IMR-90 (cell line): ENCODE measurements around the gene PIEZO2. TPM values are rescaled to one million over a fixed set of nuclear protein-coding genes. Genes with fewer than 3 reads are reported as not detected.

Source experiments
- ATAC-seq: fragments of 200-7000 bp; cut with Tn5 transposase; 2 replicates; pipeline ENCODE4 v1.9.1; 2020; ENCODE audit warnings: low read depth, mild to moderate bottlenecking, moderate library complexity
- BruUV-seq: library from RNA; stranded (reverse); fragments of 400-500 nt; replicated peaks from 2 replicates; lab custom pipeline; 2021; lab: Mats Ljungman, UMichigan
- CTCF ChIA-PET: fragments of 300-600 bp; formaldehyde crosslinking; extraction: SDS; loops from one replicate; lab custom pipeline; 2021; ENCODE audit warnings: antibody characterized with exemption; lab: Yijun Ruan, JAX
- POLR2A ChIA-PET: fragments of 300-600 bp; sonication (Branson Sonifier 250); formaldehyde crosslinking; loops from one replicate; lab custom pipeline; 2022; ENCODE audit warnings: antibody characterized with exemption; ENCODE audit not compliant: unreplicated experiment; lab: Charles Lee
- DNase-seq: peaks from one replicate; pipeline ENCODE4 v3.0.0; 2013
- H2AFZ ChIP-seq: replicated peaks from 2 replicates; pipeline ENCODE3; 2013; ENCODE audit warnings: low read length, mild to moderate bottlenecking; ENCODE audit not compliant: poor library complexity
- H2AK5ac ChIP-seq: 2 replicates; pipeline ENCODE4 v1.6.1; 2013; ENCODE audit warnings: low read depth, low read length, inconsistent platforms
- H2AK9ac ChIP-seq: replicated peaks from 2 replicates; pipeline ENCODE3; 2013; ENCODE audit warnings: mild to moderate bottlenecking, low read depth, low read length, moderate library complexity; ENCODE audit not compliant: poor library complexity
- H2BK120ac ChIP-seq: 2 replicates; pipeline ENCODE4 v1.6.1; 2013; ENCODE audit warnings: low read depth, low read length, inconsistent platforms
- H2BK15ac ChIP-seq: 3 replicates; pipeline ENCODE4 v1.6.1; 2013; ENCODE audit warnings: low read depth, low read length, inconsistent platforms
- H2BK20ac ChIP-seq: 2 replicates; pipeline ENCODE4 v1.6.1; 2013; ENCODE audit warnings: low read depth, mild to moderate bottlenecking, inconsistent platforms, low read length, moderate library complexity
- H2BK5ac ChIP-seq: 2 replicates; pipeline ENCODE4 v1.6.1; 2013; ENCODE audit warnings: mild to moderate bottlenecking, low read depth, low read length, inconsistent platforms; ENCODE audit not compliant: poor library complexity, severe bottlenecking
- H3K14ac ChIP-seq: replicated peaks from 2 replicates; pipeline ENCODE4 v1.6.1; 2013; ENCODE audit warnings: low read depth, low read length, inconsistent platforms
- H3K18ac ChIP-seq: 2 replicates; pipeline ENCODE4 v1.6.1; 2013; ENCODE audit warnings: low read depth, low read length, control low read depth
- H3K23ac ChIP-seq: 2 replicates; pipeline ENCODE4 v1.6.1; 2013; ENCODE audit warnings: low read depth, low read length, inconsistent platforms
- H3K27ac ChIP-seq: 2 replicates; pipeline ENCODE4 v1.5.1; 2013; ENCODE audit warnings: mild to moderate bottlenecking, control low read depth, low read length; ENCODE audit not compliant: insufficient read depth
- H3K27me3 ChIP-seq: 2 replicates; pipeline ENCODE4 v1.6.1; 2013; ENCODE audit warnings: low read length; ENCODE audit not compliant: control insufficient read depth, insufficient read depth
- H3K36me3 ChIP-seq: 2 replicates; pipeline ENCODE4 v1.6.1; 2013; ENCODE audit warnings: low read length, mixed read lengths; ENCODE audit not compliant: control insufficient read depth, insufficient read depth
- H3K4ac ChIP-seq: 2 replicates; pipeline ENCODE4 v1.6.1; 2013; ENCODE audit warnings: low read depth, low read length, inconsistent platforms
- H3K4me1 ChIP-seq: 2 replicates; pipeline ENCODE4 v1.6.1; 2013; ENCODE audit warnings: low read length, mixed read lengths; ENCODE audit not compliant: control insufficient read depth, insufficient read depth
- H3K4me2 ChIP-seq: 2 replicates; pipeline ENCODE4 v1.6.1; 2013; ENCODE audit warnings: low read depth, mild to moderate bottlenecking, control low read depth, low read length, moderate library complexity
- H3K4me3 ChIP-seq: 2 replicates; pipeline ENCODE4 v1.5.1; 2013; ENCODE audit warnings: low read depth, mild to moderate bottlenecking, control low read depth, low read length, moderate library complexity; ENCODE audit not compliant: insufficient read depth
- H3K56ac ChIP-seq: 2 replicates; pipeline ENCODE4 v1.6.1; 2013; ENCODE audit warnings: low read length, inconsistent platforms; ENCODE audit not compliant: insufficient read depth; ENCODE audit errors: extremely low read depth
- H3K79me1 ChIP-seq, 2 experiments: 2 replicates each; pipeline ENCODE4 v1.6.1; 2013; ENCODE audit warnings: low read length in 2 of 2, inconsistent platforms in 1 of 2, low read depth in 1 of 2
- H3K9ac ChIP-seq: 2 replicates; pipeline ENCODE4 v1.6.1; 2013; ENCODE audit warnings: low read depth, low read length, control low read depth
- H3K9me1 ChIP-seq: 2 replicates; pipeline ENCODE4 v1.6.1; 2013; ENCODE audit warnings: low read length, inconsistent platforms; ENCODE audit not compliant: insufficient read depth
- H3K9me3 ChIP-seq: 2 replicates; pipeline ENCODE4 v1.6.1; 2013; ENCODE audit warnings: low read length; ENCODE audit not compliant: control insufficient read depth, insufficient read depth
- H4K20me1 ChIP-seq: 2 replicates; pipeline ENCODE4 v1.6.1; 2013; ENCODE audit warnings: low read length, inconsistent platforms; ENCODE audit not compliant: insufficient read depth
- H4K5ac ChIP-seq: 2 replicates; pipeline ENCODE4 v1.6.1; 2013; ENCODE audit warnings: mild to moderate bottlenecking, low read depth, low read length, control low read depth
- H4K8ac ChIP-seq, 2 experiments: 2 replicates each; pipeline ENCODE4 v1.6.1; 2013; ENCODE audit warnings: low read depth in 2 of 2, low read length in 2 of 2, control low read depth in 1 of 2, inconsistent platforms in 1 of 2
- H4K91ac ChIP-seq: 2 replicates; pipeline ENCODE4 v1.6.1; 2013; ENCODE audit warnings: low read depth, low read length, inconsistent platforms; ENCODE audit not compliant: insufficient read depth
- CEBPB ChIP-seq: IDR thresholded peaks from 2 replicates; pipeline ENCODE4 v1.6.1; 2012; ENCODE audit warnings: low read depth, low read length, improper control_type of control experiment
- NFE2L2 ChIP-seq: fragments of 150-350 bp; IDR thresholded peaks from 2 replicates; pipeline ENCODE4 v1.6.1; 2016; ENCODE audit warnings: low read depth, mild to moderate bottlenecking, low read length
- WGBS, 2 experiments: methylation state at CpG; one replicate each; pipeline versions ENCODE4 v1.1.5 to v1.1.7; 2013; ENCODE audit warnings: missing lambda C conversion rate in 2 of 2; ENCODE audit not compliant: insufficient read length in 1 of 2; ENCODE audit errors: extremely low coverage in 2 of 2; 5-methylcytosine and 5-hydroxymethylcytosine counted together
- dilution Hi-C: fragments of 300-500 bp; cut with HindIII; formaldehyde crosslinking; loops from one replicate; pipeline ENCODE4 v1.14.3; 2018; ENCODE audit warnings: low sequenced_read_pairs; ENCODE audit not compliant: unreplicated experiment
- in situ Hi-C: fragments of 300-500 bp; cut with MboI; formaldehyde crosslinking; loops from 3 replicates; pipeline ENCODE4 v1.14.3; 2019; ENCODE audit warnings: low sequenced_read_pairs, inconsistent platforms, mixed read lengths
- intact Hi-C: fragments of 100-400 bp; cut with micrococcal nuclease; formaldehyde crosslinking; loops from 2 replicates; pipeline ENCODE4 v1.10.0; 2022
- polyA plus RNA-seq, 3 experiments: library from polyadenylated mRNA; depleted of rRNA; stranded (reverse); fragments of >200 nt; gene quantifications; 2 replicates each; pipeline ENCODE4 v1.2.3, GENCODE V29; 2012; ENCODE audit warnings: low replicate concordance in 1 of 3
- total RNA-seq: library from RNA; depleted of rRNA; stranded (reverse); fragments of >200 nt; gene quantifications from 2 replicates; pipeline ENCODE4 v1.2.3, GENCODE V29; 2012

Gene PIEZO2
- total and polyA plus RNA-seq, 2 of the 4 experiments (the other 2 are of a cell fraction), result 2.4 to 4.1 TPM

DNA sequence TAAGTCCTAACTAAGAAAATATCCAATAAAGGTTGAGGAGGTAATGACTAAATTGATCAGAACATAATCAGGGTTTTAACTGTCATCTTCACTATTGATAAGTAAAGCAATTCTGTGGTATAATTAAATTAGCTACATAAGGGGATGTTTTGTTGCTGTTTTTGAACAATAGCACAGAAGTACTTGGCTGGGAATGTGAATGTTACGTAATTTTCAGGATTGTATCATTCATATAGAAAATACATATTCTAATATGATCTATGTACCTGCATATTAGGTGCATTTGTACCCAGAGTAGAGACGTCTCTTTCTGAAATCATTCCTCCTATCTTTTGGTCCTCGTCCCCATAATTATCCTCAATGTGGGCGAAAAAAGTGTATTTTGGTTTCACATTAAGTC is 109.0 kb downstream of the PIEZO2 start:
- H2AK5ac ChIP-seq, result no peak overlapping the region
- H2BK5ac ChIP-seq, result no peak overlapping the region
- no peak overlapping the region for H3K56ac ChIP-seq
- H3K14ac ChIP-seq, result no peak overlapping the region
- no peak overlapping the region for H3K18ac ChIP-seq
- peaks cover 12% of the 10 kb centered on the region for H3K4me1 ChIP-seq
- H4K8ac ChIP-seq, result no peak overlapping the region
- DNase-seq, result no peak
- H2AFZ ChIP-seq, result no peak overlapping the region
- POLR2A ChIA-PET, result no interaction called here
- no peaks in the 10 kb centered on the region for H3K36me3 ChIP-seq
- H3K9me3 ChIP-seq, result no peaks in the 10 kb centered on the region
- CTCF ChIA-PET, result interaction anchor here (0.5 to 1.3 kb wide), 5 partner anchors 12 to 189 kb away, joined by 3 to 7 read pairs (median 4); no protein-coding TSS in a partner anchor
- H2BK15ac ChIP-seq, result 0 out of 3 replicates have a peak overlapping the region, but pooled peaks have one; percentile 46
- no peaks in the 10 kb centered on the region for H4K20me1 ChIP-seq
- H3K23ac ChIP-seq, result no peak overlapping the region
- H4K91ac ChIP-seq, result no peak overlapping the region
- H4K5ac ChIP-seq, result no peak overlapping the region
- ATAC-seq, result no peak
- BruUV-seq, result no TSS peak
- H3K27ac ChIP-seq, result no peak overlapping the region
- dilution Hi-C loops, result no loop called here
- H3K4ac ChIP-seq, result 0 out of 2 replicates have a peak overlapping the region, but pooled peaks have one; percentile 8
- no peak overlapping the region for H2BK120ac ChIP-seq
- in situ Hi-C loops, result loop anchor here (5.0 kb wide), 1 partner anchor 188 kb away; no protein-coding TSS in a partner anchor
- no peak overlapping the region for H2AK9ac ChIP-seq
- H3K4me3 ChIP-seq, result no peak overlapping the region
- H3K27me3 ChIP-seq, result no peaks in the 10 kb centered on the region
- peaks cover 12% of the 10 kb centered on the region for H3K9me1 ChIP-seq
- H3K79me1 ChIP-seq, result peaks cover 0 to 3% of the 10 kb centered on the region in 2 experiments; a peak in 1 of 4 replicates
- no CpG with 5 or more reads among the region's 4 CpGs for WGBS, 2 experiments
- H3K4me2 ChIP-seq, result no peak overlapping the region
- no peak overlapping the region for H3K9ac ChIP-seq
- H2BK20ac ChIP-seq, result no peak overlapping the region
- peak; percentile 56 for TF ChIP-seq CEBPB
- TF ChIP-seq NFE2L2, result no peak
- intact Hi-C loops, result loop anchor here (2.0 to 10.0 kb wide), 6 partner anchors 97 to 512 kb away; no protein-coding TSS in a partner anchor
